Ammon's horn (tissue), 1 donor: ENCODE data around the gene TLCD3A.
"Not testable (repeated sequence)": the region's sequence is repeated elsewhere in the genome, so short reads cannot be mapped to it uniquely, and the experiment has no call there.

ENCODE experiments used
- DNase-seq: peaks from one replicate; pipeline ENCODE4 v3.0.0-alpha.2; 2016; ENCODE audit warnings: low spot score

The TLCD3A gene

DNA sequence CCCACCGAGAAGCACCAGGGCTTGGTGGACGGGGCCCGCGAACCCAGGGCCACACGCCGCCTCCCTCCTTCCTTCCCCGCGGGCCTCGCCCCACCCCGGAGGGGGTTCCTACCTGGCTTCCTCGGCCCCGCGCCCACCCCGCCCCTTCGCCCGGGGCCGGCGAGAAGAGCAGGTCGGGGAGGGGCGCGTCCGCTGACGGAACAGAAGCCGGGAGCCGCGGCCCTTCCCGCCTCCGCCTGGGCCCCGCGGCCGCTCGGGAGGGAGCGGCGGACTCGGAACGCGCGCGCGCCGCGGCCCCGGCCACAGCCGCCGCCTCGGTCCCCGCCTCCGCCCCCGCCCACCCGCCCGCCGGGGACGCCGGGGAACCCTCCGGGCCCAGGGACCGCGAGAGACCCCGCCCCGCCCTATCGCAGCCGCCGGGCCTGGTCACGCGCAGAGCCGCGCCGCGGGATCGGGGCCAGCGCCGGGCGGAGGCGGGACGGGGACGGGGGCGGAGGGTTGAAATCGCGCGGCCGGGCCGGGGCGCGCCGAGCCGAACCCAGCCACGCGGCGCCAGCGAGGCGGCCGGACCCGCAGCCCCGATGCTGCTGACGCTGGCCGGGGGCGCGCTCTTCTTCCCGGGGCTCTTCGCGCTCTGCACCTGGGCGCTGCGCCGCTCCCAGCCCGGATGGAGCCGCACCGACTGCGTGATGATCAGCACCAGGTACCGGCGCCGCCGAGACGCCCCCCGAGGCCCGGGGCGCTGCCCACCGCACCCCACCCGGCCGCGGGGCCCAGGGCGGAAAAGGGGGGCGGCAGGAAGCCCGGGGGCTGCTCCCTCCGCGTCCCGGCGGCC lies at the start of gene TLCD3A:
TSS of gene TLCD3A (plus strand) at position 530 of the 835 bp plus-strand sequence. CDS start at position 582, 52 bp downstream.
- DNase-seq, result peak; percentile 33

DNA sequence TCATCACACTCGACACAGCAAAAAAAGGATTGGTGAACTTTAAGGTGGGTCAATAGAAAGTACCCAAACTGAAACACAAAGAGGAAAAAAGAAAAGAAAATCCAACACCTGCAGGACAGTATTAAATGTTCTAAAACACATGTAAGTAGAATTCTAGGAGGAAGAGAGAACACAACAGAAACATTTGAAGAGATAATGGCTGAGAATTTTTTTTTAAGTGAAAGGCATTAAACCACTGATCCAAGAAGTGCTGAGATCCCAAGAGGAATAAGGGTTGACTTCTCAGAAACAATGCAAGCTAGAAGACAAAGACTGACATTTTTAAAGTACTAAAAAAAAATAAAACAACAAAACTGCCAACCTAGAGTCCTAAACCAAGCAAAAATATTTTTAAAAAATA lies 49.4 kb upstream of the TLCD3A start:
- no peak for DNase-seq

DNA sequence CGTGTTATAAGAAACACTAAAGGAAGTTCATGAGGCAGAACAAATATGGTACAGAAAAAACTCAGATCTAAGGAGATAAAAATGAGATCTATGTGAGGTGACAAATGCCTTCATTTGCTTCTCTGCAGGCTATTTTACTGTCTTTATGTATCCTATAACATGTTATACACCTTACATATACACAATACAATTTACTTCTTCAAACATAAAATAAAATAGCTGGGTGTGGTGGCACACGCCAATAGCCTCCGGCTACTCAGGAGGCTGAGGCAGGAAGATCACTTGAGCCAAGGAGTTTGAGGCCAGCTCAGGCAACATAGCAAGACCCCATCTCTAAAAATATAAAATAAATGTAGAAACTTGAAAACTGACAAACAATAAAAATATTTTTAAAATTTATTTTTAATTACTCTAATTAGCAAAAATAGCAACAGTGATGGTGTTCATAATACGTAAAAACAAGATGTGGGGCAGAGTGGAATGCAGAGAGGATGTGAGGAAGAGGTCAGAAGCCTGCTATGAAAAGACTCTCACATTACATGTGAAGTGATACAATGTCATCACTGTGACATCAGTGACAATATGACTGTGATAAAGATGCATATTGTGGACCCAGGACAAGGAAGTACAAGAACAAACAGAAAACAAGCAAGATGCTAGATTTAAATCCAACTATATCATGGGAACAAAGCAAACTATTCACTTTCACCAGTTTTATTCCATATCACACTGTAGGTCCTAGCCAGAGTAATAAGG lies 48.7 kb upstream of the TLCD3A start:
- DNase-seq, result peak; percentile 24

DNA sequence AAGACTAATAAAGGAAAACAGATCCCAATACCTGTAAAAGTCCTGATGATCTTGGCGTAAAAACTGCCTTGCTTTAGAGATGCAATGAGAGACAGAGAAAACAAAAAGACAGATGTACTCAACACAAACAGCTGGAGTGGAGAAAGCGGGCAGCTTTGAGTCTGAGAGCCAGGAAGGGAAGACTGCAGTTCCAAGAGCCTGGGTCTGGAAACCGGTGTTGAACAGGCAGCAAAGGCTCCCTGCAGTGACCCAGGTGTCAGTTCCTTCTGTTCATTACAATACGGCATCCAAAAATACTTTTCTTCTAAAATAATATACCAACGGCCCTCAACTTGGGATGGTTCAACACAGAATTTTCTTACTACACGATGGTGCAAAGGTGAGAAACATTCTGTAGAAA lies 47.4 kb upstream of the TLCD3A start:
- no peak for DNase-seq

DNA sequence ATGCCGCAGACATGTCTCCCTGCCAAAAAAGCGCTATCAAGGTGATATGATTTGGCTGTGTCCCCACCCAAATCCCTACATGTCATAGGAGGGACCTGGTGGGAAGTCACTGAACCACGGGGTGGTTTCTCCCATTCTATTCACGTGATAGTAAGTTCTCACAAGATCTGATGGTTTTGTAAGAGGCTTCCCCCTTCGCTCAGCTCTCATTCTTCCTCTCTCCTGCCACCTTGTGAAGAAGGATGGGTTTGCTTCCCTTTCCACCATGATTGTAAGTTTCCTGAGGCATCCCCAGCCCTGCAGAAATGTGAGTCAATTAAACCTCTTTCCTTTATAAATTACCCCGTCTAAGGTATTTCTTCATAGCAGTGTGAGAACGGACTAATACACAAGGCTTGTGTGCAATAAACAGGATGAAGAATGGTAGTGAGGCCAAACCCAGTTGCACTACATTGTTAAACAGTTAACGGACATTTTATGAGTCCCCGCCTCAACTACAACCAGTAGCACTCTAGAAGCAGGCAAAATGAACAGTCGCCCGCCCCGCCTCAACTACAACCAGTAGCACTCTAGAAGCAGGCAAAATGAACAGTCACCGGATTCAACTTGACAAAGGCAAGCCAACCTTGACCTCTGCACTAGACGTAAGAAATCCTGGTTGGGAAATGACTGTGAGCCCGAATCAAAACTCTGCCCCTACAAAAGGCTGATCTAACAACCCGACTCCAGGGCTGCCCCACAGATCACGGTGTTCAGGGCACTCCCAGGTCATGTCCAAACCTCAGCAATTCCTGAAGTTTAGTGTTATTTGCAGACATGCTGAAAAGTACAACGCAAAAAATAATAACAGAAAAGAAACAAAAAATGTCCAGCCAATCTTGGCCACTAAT lies 44.1 kb upstream of the TLCD3A start:
- DNase-seq, result no peak

DNA sequence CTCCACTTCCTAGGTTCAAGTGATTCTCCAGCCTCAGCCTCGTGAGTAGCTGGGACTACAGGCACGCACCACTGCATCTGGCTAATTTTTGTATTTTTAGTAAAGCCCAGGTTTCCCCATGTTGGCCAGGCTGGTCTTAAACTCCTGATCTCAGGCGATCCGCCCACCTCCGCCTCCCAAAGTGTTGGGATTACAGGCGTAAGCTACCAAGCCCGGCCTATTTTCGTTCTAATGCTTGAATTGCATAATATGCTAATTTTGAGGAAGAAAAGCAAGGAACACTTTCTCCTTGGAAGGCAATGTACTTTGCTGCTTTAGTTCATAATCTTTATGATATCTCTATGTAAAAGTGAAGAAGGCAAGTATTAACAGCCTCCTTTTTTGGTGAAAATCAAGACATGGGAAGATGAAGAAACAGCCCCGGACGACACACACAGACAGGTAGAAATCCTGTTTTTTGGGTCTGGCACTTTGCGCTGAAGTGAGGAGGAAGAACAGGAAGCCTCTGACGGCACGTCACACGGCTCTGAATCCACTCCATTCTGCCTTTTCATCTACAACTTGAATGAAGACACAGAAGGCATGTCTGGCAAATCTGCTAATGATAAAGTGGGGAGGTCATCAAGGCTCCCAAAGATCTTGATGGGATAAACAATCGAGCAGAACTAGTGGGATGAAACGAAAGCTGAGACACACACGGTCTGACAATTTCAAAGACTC lies 42.7 kb upstream of the TLCD3A start:
- DNase-seq, result peak; percentile 14

DNA sequence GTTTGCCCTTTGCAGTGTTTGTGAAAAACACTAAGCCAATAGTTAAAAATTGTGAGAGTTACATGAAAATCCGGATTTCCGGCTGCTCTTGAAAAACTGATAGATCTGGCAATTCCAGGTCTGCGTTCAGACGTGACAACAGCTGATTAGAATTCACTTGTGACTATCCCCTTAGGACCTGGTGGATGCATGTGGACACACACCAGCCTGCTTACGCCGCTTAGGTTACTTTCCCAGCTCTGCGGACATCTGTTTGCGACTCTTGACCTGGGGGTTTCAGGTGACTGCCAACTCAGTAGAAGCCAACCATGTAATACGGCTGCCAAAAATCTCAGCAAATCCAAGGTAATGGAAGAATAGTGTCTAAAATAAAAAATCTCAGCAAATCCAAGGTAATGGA lies 42.0 kb upstream of the TLCD3A start:
- DNase-seq, result no peak

DNA sequence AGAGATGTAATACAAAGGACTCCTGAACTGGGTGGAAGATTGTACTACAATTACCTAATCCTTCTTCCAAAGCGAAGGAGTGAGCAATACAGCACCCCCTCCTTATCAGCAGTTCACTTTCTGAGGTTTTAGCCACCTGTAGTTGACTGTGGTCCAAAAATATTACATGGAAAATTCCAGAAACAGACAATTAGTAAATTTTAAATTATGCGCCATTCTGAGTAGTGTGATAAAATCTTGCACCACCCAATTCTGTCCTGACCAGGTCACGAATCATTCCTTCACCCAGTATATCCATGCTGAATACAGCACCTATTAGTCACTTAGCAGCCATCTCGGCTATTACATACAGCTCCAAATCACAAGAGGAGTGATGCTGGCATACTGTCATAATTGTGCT lies 41.0 kb upstream of the TLCD3A start:
- DNase-seq, result no peak

DNA sequence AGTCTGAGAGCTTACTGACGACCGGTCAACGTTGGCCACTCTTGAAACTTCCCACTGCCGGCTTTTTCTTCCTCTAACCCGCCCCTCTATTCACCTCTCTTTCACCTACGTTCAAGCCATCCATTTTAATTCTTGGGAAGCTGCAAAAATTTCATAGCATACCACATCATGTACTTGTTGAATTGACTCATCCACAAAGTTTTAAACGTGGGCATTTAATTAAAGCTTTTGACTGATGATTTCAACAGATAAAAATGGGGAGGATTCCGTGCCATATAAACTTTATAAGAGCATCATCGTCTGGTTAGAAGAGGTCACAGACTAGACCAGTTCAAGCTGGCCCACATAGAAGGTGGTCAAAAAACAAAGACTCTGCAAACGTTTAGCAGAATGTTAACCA lies 40.3 kb upstream of the TLCD3A start:
- no peak for DNase-seq

DNA sequence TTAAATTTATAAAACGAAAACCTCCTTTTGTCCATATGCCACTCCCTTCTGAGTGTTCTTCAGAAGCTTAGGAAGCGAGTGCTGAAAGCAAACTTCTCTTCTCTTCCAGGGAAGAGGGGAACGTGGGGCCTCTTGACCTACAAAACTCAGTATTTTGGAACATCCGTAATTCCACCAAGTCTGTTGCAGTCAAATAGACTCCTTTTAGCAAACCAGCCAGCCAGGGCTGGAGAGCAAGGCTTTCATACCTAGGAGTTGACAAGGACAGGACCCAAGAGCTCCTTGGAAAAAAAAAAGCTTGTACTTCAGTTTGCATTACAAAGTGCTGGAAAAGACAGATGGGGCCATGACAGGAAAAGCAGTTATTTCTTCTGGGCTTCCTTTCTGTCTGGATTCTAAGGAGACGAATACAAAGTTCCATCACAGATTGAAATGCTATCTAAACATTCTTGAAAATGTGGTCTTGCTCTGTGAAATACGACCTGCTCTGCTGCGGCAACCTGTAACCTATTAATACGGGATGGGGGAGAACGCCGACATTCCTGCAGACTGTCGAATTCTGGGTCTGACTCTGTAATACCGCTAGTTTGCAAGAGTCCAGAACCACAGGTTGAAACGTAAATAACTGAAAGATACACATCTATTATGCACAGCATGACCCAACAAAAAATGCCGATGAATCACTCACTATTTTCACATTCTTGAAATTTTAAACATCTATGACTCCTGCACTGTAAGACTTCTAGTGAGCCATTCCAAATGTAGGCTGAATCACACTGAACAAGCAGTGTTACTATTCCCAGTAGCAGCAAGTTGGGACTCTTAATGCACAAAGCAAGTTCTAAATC lies 38.4 kb upstream of the TLCD3A start:
- no peak for DNase-seq

DNA sequence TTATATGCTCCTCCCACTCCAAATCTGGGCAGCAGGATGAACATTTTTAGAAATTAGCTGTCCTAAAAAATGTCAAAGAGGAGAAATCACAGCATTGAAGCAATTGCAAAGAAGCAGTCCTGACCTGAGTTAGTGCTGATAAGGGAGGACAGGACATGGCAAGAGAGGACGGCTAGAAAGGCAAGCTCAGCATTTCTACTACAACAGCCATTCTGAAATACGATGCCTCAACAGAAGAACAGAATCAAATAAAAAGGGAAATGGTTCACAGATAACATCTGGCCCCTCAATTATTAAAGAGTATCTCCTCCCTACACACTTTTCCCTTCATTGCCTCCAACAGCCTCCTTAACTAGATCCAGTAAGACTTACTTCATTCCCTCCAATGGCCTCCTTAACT lies 36.0 kb upstream of the TLCD3A start:
- DNase-seq, result no peak

DNA sequence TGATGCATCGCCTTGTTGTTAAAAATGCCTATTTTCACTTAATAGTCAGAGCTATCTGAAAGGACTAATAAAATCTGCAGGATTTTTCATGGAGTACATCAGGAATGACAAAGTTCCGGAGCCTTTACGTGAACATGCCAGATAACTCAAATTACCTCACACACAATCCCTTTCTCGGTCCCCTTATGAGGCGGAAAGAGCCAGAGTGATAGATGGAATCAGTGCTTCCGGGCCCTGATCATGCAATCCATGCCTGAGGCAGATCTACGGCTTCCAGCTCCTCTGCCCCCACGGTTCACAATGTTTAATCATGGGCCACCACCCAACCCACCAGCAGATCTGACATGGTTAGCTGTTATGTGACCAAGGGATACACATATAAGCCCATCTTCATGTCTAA lies 34.7 kb upstream of the TLCD3A start:
- no peak for DNase-seq

DNA sequence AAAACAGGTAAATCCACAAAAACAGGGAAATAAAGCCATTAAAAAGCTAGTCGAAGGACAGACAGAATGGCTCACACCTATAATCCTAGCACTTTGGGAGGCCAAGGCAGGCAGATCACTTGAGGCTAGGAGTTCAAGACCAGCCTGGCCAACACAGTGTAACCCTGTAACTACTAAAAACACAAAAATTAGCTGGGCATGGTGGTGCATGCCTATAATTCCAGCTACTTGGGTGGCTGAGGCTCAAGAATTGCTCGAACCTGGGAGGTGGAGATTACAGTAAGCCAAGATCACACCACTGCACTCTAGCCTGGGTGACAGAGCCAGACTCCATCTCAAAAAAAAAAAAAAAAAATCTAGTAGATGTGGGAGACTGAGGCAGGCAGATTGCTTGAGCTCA lies 34.3 kb upstream of the TLCD3A start:
- not testable (repeated sequence) for DNase-seq

DNA sequence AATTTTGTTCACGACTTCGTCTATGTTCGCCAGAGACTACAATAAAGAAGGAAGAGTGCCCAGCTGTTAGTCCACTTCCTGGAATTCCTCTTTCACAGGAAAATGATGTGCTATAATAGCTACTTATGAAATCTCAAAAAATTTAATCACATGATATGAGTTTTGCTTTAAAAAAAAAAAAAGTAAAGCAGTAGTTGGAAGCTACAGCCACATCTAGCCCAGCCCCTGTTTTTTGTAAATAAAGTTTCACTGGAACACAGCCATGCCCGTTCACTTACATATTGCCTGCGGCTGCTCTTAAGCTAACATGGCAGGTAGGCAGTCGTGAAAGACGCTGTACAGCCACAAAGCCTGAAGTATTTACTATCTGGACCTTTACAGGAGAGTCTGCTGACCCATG lies 33.1 kb upstream of the TLCD3A start:
- no peak for DNase-seq

DNA sequence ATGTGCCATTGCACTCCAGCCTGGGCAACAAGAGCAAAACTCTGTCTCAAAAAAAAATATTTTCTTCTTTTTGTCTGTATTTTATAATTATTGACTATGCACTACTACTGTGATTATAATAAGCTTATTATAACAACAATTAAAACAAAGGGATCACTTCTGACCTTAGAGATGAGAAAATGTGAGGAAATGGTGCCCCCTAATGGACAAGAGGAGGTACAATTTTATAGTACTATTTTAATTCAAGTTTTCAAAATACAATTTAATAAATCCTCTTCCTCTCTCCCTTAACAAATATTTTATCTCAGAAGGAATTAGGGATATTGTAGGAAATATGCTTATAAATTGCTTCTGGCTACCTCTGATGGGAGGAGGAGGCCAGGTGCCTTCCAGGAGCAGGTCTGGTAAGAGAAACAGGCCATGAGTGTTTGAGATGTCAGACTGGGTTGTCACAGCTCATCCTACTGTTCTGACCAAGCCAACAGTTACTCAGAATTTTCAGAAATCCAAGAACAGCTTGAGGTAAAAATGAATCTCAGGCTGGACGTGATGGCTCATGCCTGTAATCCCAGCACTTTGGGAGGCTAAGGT lies 31.8 kb upstream of the TLCD3A start:
- peak; percentile 44 for DNase-seq

DNA sequence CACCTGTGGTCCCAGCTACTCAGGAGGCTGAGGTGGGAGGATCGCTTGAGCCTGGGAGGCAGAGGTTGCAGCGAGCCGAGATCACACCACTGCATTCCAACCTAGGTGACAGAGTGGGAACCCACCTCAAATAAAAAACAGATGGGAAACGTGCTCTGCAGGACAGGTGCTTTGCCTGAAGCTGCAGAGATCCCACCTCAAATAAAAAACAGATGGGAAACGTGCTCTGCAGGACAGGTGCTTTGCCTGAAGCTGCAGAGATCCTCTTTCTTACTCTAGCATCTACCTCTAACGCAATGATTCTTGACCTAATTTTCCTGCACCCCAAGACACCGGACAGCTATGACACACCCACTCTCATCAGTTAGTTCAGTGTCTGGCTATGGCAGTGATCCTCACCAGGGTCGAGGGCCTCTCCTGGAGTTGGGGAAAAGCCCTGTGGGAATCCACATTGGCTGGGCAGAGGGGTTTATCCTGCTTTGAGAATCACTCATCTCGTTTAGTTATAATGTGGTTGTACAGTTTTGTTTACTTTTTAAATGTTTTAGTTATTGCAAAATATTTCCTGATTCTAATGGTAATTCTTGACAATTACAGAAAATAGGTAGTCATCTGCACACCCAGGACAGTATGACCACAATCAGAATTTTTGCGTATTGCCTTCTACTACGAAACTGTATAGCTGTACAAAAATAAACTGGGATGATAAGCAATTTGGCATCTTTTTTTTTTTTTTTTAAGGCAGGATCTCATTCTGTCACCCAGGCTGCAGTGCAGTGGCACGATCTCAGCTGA lies 29.1 kb upstream of the TLCD3A start:
- no peak for DNase-seq

DNA sequence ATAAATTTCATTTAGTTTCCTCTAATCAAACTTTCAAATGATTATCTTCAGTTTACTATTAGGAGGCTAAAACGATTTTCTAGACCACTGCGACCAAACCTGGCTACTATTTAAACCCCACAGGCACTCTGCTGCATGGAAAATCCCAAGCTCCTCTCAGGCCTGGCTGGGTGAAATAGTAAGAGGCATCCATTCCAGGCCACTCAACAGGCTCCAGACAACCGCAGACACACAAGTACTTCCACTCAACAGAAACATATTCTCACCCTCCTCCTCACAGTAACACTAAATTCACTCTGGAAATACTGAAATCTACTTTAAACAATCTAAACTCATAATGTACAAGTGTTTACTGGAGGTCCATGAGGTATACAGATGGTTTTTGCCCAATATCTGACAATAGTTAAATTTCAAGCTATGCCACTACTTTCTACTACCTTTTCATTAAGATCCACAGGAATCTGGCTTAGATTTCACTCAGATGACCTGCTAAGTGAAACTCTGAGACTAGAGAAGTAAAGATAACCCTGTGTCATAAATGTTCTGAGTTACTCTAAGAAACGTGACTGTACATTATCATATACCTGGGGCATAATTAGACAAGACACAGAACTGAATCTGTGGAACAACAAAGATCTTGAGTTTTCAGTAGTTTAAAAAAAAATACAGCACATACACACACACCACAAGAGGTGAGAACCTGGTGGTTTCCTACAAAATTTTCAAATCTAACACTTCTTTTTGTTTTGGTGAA lies 28.1 kb upstream of the TLCD3A start:
- DNase-seq, result no peak

DNA sequence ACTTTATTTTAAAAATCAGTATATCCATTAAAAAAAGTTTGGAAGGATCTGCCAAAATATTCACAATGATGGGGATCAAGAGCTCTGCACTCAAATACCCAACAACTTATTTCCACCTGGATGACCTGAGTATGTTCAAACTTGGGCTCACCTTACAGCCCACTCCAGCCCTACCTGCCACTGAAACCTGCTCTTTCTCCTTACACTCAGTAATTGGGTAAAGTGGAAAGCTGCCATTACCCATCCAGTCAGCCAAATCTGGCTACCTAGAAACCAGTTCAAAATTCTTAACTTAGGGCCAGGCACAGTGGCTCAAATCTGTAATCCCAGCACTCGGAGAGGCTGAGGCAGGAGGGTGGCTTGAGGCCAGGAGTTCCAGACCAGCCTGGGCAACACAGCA lies 27.4 kb upstream of the TLCD3A start:
- DNase-seq, result no peak

DNA sequence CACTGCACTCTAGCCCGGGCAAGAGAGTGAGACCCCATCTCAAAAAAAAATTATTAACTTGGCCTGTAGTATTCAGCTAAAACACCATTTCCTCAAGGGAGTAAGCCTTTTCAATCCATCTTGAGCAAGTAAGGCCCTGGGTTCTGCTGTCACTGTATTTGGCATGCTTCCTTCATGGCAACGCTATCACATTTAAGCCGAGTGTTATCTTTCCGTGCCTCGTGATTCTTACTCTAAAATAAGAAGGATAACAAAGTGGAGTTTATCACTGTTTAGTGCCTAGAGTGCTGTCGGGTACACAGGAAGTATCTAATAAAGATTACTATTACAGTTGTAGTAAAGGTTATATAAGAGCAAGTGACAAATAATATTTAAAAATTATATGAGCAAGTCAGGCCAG lies 26.5 kb upstream of the TLCD3A start:
- DNase-seq, result no peak
